K562 (cell line): ENCODE results near the gene POP5. TPM values are rescaled to one million over a fixed set of nuclear protein-coding genes. Genes with fewer than 3 reads are reported as not detected.

Source experiments
- GTF2F1 ChIP-seq: IDR thresholded peaks from 2 replicates; pipeline ENCODE4 v1.6.1; 2011; ENCODE audit warnings: low read depth, low read length, improper control_type of control experiment
- PURB ChIP-seq: sonication (generic); formaldehyde crosslinking; IDR thresholded peaks from 2 replicates; pipeline ENCODE4 v1.9.0; 2021; ENCODE audit warnings: low read depth, mild to moderate bottlenecking, missing genetic modification reagents
- SPI1 ChIP-seq: IDR thresholded peaks from 2 replicates; pipeline ENCODE4 v1.6.1; 2011; ENCODE audit warnings: low read depth, low read length, control low read depth, borderline replicate concordance
- ZNF384 ChIP-seq: IDR thresholded peaks from 2 replicates; pipeline ENCODE4 v1.6.1; 2012; ENCODE audit warnings: low read depth, low read length, improper control_type of control experiment
- polyA plus RNA-seq, 8 experiments: library from polyadenylated mRNA; depleted of rRNA in 4 of 8; stranded (reverse) in 5 of 8; unstranded in 3 of 8; fragments of >200 nt; fragmentation: Nextera tagmentation in 2 of 8; fragmentation: Illumina TruSeq in 1 of 8; extraction: Ambion mirVana in 2 of 8; extraction: Trizol in 1 of 8; gene quantifications; 2 replicates each; pipeline versions ENCODE4 v1.2.1 to v1.2.3, GENCODE V29; 2011 to 2014; ENCODE audit warnings: inconsistent platforms in 1 of 8, missing spikeins in 1 of 8
- total RNA-seq, 7 experiments: library from RNA; depleted of rRNA in 6 of 7; stranded (reverse); fragments of >200 nt in 6 of 7; fragmentation: Illumina TruSeq in 2 of 7; extraction: Trizol in 2 of 7; gene quantifications; 2 replicates each; pipeline versions ENCODE4 v1.2.1 to v1.2.3, GENCODE V29; 2011 to 2021; ENCODE audit warnings: low replicate concordance in 1 of 7
- TF ChIP-seq, protein P1 (sequence below): sonication (generic); formaldehyde crosslinking; IDR thresholded peaks from 2 replicates; pipeline ENCODE4 v1.8.0; 2022; ENCODE audit warnings: mild to moderate bottlenecking, missing genetic modification reagents
- TF ChIP-seq, protein P2 (sequence below): sonication (generic); formaldehyde crosslinking; IDR thresholded peaks from 2 replicates; pipeline ENCODE4 v1.8.0; 2022; ENCODE audit warnings: mild to moderate bottlenecking, missing genetic modification reagents
- TF ChIP-seq, protein P3 (sequence below): fragments of 200-800 bp; sonication (Bioruptor generic); IDR thresholded peaks from 2 replicates; pipeline ENCODE4 v1.6.1; 2017; ENCODE audit warnings: missing genetic modification characterization, missing compliant biosample characterization
- TF ChIP-seq, protein P4 (sequence below): fragments of 450-650 bp; formaldehyde crosslinking; IDR thresholded peaks from 2 replicates; pipeline ENCODE4 v1.4.0; 2020; ENCODE audit warnings: mild to moderate bottlenecking, moderate library complexity
- TF ChIP-seq, protein P5 (sequence below): fragments of 450-650 bp; formaldehyde crosslinking; conservative IDR thresholded peaks from 2 replicates; pipeline ENCODE4 v1.4.0; 2022; ENCODE audit warnings: mild to moderate bottlenecking, missing genetic modification characterization

POP5 gene
- total and polyA plus RNA-seq, 9 of the 15 experiments (the other 6 are each of a cell fraction or from before 2014, with no cell fraction given), result 57.5 to 253 (median 73.8) TPM

DNA sequence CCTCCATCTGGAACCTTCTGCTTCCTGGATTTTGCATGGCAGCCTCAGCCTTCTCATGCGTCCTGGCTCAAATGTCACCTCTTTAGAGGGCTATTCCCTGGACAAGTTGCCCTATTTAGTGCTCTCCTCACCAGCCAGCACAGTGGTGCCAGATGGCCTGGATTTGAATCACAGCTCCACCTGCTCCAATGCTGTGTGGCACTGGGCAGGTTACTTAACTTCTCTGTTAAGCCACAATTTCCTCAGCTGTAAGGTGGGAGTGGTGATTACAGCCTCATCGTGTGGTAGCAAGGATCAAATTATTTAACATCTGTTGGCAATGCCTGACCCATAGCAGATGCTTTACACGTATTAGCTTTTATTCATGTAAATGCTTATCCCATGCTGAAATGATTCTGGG, 16.7 kb upstream of the POP5 start (continued):
- TF ChIP-seq GTF2F1, result no peak
- TF ChIP-seq, protein P1, sequence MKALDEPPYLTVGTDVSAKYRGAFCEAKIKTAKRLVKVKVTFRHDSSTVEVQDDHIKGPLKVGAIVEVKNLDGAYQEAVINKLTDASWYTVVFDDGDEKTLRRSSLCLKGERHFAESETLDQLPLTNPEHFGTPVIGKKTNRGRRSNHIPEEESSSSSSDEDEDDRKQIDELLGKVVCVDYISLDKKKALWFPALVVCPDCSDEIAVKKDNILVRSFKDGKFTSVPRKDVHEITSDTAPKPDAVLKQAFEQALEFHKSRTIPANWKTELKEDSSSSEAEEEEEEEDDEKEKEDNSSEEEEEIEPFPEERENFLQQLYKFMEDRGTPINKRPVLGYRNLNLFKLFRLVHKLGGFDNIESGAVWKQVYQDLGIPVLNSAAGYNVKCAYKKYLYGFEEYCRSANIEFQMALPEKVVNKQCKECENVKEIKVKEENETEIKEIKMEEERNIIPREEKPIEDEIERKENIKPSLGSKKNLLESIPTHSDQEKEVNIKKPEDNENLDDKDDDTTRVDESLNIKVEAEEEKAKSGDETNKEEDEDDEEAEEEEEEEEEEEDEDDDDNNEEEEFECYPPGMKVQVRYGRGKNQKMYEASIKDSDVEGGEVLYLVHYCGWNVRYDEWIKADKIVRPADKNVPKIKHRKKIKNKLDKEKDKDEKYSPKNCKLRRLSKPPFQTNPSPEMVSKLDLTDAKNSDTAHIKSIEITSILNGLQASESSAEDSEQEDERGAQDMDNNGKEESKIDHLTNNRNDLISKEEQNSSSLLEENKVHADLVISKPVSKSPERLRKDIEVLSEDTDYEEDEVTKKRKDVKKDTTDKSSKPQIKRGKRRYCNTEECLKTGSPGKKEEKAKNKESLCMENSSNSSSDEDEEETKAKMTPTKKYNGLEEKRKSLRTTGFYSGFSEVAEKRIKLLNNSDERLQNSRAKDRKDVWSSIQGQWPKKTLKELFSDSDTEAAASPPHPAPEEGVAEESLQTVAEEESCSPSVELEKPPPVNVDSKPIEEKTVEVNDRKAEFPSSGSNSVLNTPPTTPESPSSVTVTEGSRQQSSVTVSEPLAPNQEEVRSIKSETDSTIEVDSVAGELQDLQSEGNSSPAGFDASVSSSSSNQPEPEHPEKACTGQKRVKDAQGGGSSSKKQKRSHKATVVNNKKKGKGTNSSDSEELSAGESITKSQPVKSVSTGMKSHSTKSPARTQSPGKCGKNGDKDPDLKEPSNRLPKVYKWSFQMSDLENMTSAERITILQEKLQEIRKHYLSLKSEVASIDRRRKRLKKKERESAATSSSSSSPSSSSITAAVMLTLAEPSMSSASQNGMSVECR (CRISPR knock-in tag), result 0 out of 2 replicates have a peak, but pooled peaks have one; percentile 23
- TF ChIP-seq, protein P2, sequence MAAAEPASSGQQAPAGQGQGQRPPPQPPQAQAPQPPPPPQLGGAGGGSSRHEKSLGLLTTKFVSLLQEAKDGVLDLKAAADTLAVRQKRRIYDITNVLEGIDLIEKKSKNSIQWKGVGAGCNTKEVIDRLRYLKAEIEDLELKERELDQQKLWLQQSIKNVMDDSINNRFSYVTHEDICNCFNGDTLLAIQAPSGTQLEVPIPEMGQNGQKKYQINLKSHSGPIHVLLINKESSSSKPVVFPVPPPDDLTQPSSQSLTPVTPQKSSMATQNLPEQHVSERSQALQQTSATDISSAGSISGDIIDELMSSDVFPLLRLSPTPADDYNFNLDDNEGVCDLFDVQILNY (CRISPR knock-in tag), result no peak
- TF ChIP-seq SPI1, result no peak
- TF ChIP-seq, protein P3, sequence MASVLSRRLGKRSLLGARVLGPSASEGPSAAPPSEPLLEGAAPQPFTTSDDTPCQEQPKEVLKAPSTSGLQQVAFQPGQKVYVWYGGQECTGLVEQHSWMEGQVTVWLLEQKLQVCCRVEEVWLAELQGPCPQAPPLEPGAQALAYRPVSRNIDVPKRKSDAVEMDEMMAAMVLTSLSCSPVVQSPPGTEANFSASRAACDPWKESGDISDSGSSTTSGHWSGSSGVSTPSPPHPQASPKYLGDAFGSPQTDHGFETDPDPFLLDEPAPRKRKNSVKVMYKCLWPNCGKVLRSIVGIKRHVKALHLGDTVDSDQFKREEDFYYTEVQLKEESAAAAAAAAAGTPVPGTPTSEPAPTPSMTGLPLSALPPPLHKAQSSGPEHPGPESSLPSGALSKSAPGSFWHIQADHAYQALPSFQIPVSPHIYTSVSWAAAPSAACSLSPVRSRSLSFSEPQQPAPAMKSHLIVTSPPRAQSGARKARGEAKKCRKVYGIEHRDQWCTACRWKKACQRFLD (CRISPR knock-in tag), result no peak
- no peak for TF ChIP-seq PURB (CRISPR knock-in tag)
- TF ChIP-seq, protein P4, sequence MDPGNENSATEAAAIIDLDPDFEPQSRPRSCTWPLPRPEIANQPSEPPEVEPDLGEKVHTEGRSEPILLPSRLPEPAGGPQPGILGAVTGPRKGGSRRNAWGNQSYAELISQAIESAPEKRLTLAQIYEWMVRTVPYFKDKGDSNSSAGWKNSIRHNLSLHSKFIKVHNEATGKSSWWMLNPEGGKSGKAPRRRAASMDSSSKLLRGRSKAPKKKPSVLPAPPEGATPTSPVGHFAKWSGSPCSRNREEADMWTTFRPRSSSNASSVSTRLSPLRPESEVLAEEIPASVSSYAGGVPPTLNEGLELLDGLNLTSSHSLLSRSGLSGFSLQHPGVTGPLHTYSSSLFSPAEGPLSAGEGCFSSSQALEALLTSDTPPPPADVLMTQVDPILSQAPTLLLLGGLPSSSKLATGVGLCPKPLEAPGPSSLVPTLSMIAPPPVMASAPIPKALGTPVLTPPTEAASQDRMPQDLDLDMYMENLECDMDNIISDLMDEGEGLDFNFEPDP (CRISPR knock-in tag), result no peak
- TF ChIP-seq, protein P5, sequence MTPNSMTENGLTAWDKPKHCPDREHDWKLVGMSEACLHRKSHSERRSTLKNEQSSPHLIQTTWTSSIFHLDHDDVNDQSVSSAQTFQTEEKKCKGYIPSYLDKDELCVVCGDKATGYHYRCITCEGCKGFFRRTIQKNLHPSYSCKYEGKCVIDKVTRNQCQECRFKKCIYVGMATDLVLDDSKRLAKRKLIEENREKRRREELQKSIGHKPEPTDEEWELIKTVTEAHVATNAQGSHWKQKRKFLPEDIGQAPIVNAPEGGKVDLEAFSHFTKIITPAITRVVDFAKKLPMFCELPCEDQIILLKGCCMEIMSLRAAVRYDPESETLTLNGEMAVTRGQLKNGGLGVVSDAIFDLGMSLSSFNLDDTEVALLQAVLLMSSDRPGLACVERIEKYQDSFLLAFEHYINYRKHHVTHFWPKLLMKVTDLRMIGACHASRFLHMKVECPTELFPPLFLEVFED, result no peak
- TF ChIP-seq ZNF384, result no peak
